Right cardiac atrium (tissue), 5 donors: ENCODE results near the gene CCDC54. TPM values are rescaled to one million over a fixed set of nuclear protein-coding genes. Genes with fewer than 3 reads are reported as not detected.
A peak's percentile ranks its signal among the peaks of the same experiment; 100 is the strongest.

Source experiments
- ATAC-seq, 2 donors: fragments of 200-7000 bp; cut with Tn5 transposase; one replicate each; pipeline versions ENCODE4 v1.8.0 to v1.9.1; 2020; ENCODE audit warnings: moderate library complexity in 2 of 2, mild to moderate bottlenecking in 1 of 2
- DNase-seq, 3 donors: peaks; one replicate each; pipeline ENCODE4 v3.0.0-alpha.2; 2020
- H3K27ac ChIP-seq: one replicate; pipeline ENCODE4 v1.5.1; 2013; ENCODE audit warnings: mild to moderate bottlenecking, low read length, control low read depth, moderate library complexity
- H3K27me3 ChIP-seq: one replicate; pipeline ENCODE4 v1.6.1; 2013; ENCODE audit not compliant: control insufficient read depth, insufficient read depth
- H3K4me1 ChIP-seq: one replicate; pipeline ENCODE4 v1.6.1; 2013; ENCODE audit warnings: low read length; ENCODE audit not compliant: control insufficient read depth, insufficient read depth
- H3K4me3 ChIP-seq: one replicate; pipeline ENCODE4 v1.5.1; 2013; ENCODE audit warnings: low read length, control low read depth
- H3K9me3 ChIP-seq: one replicate; pipeline ENCODE4 v1.6.1; 2013; ENCODE audit warnings: low read length; ENCODE audit not compliant: control insufficient read depth
- WGBS: extraction: QIAGEN DNeasy Blood & Tissue Kit; methylation state at CpG from one replicate; pipeline ENCODE4 v1.1.7; 2013; 5-methylcytosine and 5-hydroxymethylcytosine counted together
- intact Hi-C, 4 donors: fragments of 100-400 bp; cut with DNase I; formaldehyde crosslinking; loops; one replicate each; pipeline versions ENCODE4 v1.11.0 to v1.14.0; 2022 to 2023
- polyA plus RNA-seq: library from polyadenylated mRNA; stranded (reverse); fragments of 200-250 nt; gene quantifications from one replicate; pipeline ENCODE4 v1.2.3, GENCODE V29; 2013
- total RNA-seq, 4 donors: library from RNA; stranded (reverse); fragmentation: NEBNext Ultra II Directional; extraction: Animal tissue kit (Norgen Biotek cat#: 25700); gene quantifications; one replicate each; pipeline ENCODE4 v1.2.1, GENCODE V29; 2021
- donor health status: healthy with polysubstance abuse.
- donor health status: DM: no; HTN: yes; CAD: no.
- donor health status: DM: no; HTN: no; CAD: no.
- donor health status: DM: no; HTN: yes; CAD: no; lungs with severe emphysema.
- donor health status: DM: yes; HTN: yes; CAD: no.

The CCDC54 gene
- total and polyA plus RNA-seq, 5 donors, result not detected

- no peak for ATAC-seq
- Histone ChIP-seq H3K27me3 (no peaks in the 10 kb centered on the region), H3K4me1 (no peaks in the 10 kb centered on the region), H3K9me3 (no peaks in the 10 kb centered on the region), H3K4me3 (no peak overlapping the region), H3K27ac (no peak overlapping the region)
- 65% methylated on average over 3 of the region's 3 CpGs for WGBS
- intact Hi-C loops, result no loop called here
- DNase-seq, result no peak
Observed at GRCh38 chr3:107412376-107412775, 35.1 kb downstream of the CCDC54 start.

- no peaks in the 10 kb centered on the region for H3K4me1 ChIP-seq
- DNase-seq, result no peak
- intact Hi-C loops, result no loop called here
- H3K27ac ChIP-seq, result no peak overlapping the region
- H3K27me3 ChIP-seq, result no peaks in the 10 kb centered on the region
- WGBS, result 96% methylated on average over 6 of the region's 6 CpGs
- H3K4me3 ChIP-seq, result no peak overlapping the region
- no peak for ATAC-seq
- H3K9me3 ChIP-seq, result no peaks in the 10 kb centered on the region
Observed at GRCh38 chr3:107413264-107413663, 36.0 kb downstream of the CCDC54 start.

GRCh38 chr3:107414325-107414964 lies 37.2 kb downstream of the CCDC54 start:
- intact Hi-C loops, result no loop called here
- ATAC-seq, result no peak

GRCh38 chr3:107416138-107416537 lies 38.9 kb downstream of the CCDC54 start:
- H3K4me1 ChIP-seq, result no peaks in the 10 kb centered on the region
- H3K27me3 ChIP-seq, result no peaks in the 10 kb centered on the region
- H3K27ac ChIP-seq, result no peak overlapping the region
- 93% methylated on average over 3 of the region's 3 CpGs for WGBS
- no peak for ATAC-seq
- DNase-seq, result no peak
- H3K4me3 ChIP-seq, result no peak overlapping the region
- intact Hi-C loops, result loop anchor here in 1 of 4 donors (5.0 kb wide), 1 partner anchor 144 kb away; no protein-coding TSS in a partner anchor
- no peaks in the 10 kb centered on the region for H3K9me3 ChIP-seq

More at GRCh38 chr3:107414325-107414964, 37.2 kb downstream of the CCDC54 start:
- Histone ChIP-seq H3K4me1 (no peaks in the 10 kb centered on the region), H3K9me3 (no peaks in the 10 kb centered on the region), H3K27me3 (no peaks in the 10 kb centered on the region), H3K27ac (no peak overlapping the region), H3K4me3 (no peak overlapping the region)
- no peak for DNase-seq
- WGBS, result 96% methylated on average over 1 of the region's 1 CpG

- no peaks in the 10 kb centered on the region for H3K27me3 ChIP-seq
- ATAC-seq, result no peak
- intact Hi-C loops, result loop anchor here in 1 of 4 donors (5.0 kb wide), 1 partner anchor 145 kb away; no protein-coding TSS in a partner anchor
- no peak for DNase-seq
- no peak overlapping the region for H3K27ac ChIP-seq
- no peak overlapping the region for H3K4me3 ChIP-seq
- no peaks in the 10 kb centered on the region for H3K4me1 ChIP-seq
- H3K9me3 ChIP-seq, result no peaks in the 10 kb centered on the region
Observed at GRCh38 chr3:107416886-107417285, 39.6 kb downstream of the CCDC54 start.

- Histone ChIP-seq H3K4me3 (peak overlapping the region; percentile 47), H3K27me3 (no peaks in the 10 kb centered on the region), H3K9me3 (no peaks in the 10 kb centered on the region), H3K4me1 (no peaks in the 10 kb centered on the region), H3K27ac (no peak overlapping the region)
- WGBS, result under 1% methylated on average over 4 of the region's 4 CpGs
- intact Hi-C loops, result loop anchor here in 2 of 4 donors (5.0 to 10.0 kb wide), 2 partner anchors 149 to 156 kb away; no protein-coding TSS in a partner anchor
- DNase-seq, result no peak
- ATAC-seq, result peak; percentile 82 to 83
Observed at GRCh38 chr3:107421170-107421792, 44.0 kb downstream of the CCDC54 start.

GRCh38 chr3:107421881-107422280 lies 44.6 kb downstream of the CCDC54 start:
- no peak for DNase-seq
- ATAC-seq, result no peak
- 88% methylated on average over 1 of the region's 1 CpG for WGBS
- H3K4me1 ChIP-seq, result no peaks in the 10 kb centered on the region
- no peaks in the 10 kb centered on the region for H3K9me3 ChIP-seq
- intact Hi-C loops, result loop anchor here in 2 of 4 donors (5.0 to 10.0 kb wide), 2 partner anchors 150 to 157 kb away; no protein-coding TSS in a partner anchor
- H3K27me3 ChIP-seq, result no peaks in the 10 kb centered on the region
- no peak overlapping the region for H3K4me3 ChIP-seq
- H3K27ac ChIP-seq, result no peak overlapping the region

GRCh38 chr3:107425033-107425432 lies 47.8 kb downstream of the CCDC54 start:
- Histone ChIP-seq H3K9me3 (no peaks in the 10 kb centered on the region), H3K27me3 (no peaks in the 10 kb centered on the region), H3K27ac (no peak overlapping the region), H3K4me1 (no peaks in the 10 kb centered on the region), H3K4me3 (no peak overlapping the region)
- DNase-seq (no peak), ATAC-seq (no peak)
- intact Hi-C loops, result loop anchor here in 1 of 4 donors (10.0 kb wide), 1 partner anchor 160 kb away; no protein-coding TSS in a partner anchor

- intact Hi-C loops, result loop anchor here in 1 of 4 donors (10.0 kb wide), 1 partner anchor 161 kb away; no protein-coding TSS in a partner anchor
- peaks cover 2% of the 10 kb centered on the region for H3K4me1 ChIP-seq
- H3K27ac ChIP-seq, result no peak overlapping the region
- DNase-seq (no peak), ATAC-seq (no peak)
- H3K9me3 ChIP-seq, result no peaks in the 10 kb centered on the region
- no peak overlapping the region for H3K4me3 ChIP-seq
- H3K27me3 ChIP-seq, result no peaks in the 10 kb centered on the region
- 72% methylated on average over 3 of the region's 3 CpGs for WGBS
Observed at GRCh38 chr3:107426223-107426622, 49.0 kb downstream of the CCDC54 start.
